HUES6 (cell line): ENCODE results near the gene TBRG4.

Experiments
- H3K27ac ChIP-seq: 2 replicates; pipeline ENCODE4 v1.7.0; 2013; ENCODE audit warnings: low read depth, mild to moderate bottlenecking, low read length, inconsistent platforms
- H3K27me3 ChIP-seq: 2 replicates; pipeline ENCODE4 v1.6.1; 2013; ENCODE audit warnings: low read length; ENCODE audit not compliant: control insufficient read depth, insufficient read depth
- H3K36me3 ChIP-seq: 2 replicates; pipeline ENCODE4 v1.6.1; 2013; ENCODE audit warnings: low read length; ENCODE audit not compliant: control insufficient read depth, insufficient read depth
- H3K4me1 ChIP-seq: 2 replicates; pipeline ENCODE4 v1.6.1; 2013; ENCODE audit warnings: low read length; ENCODE audit not compliant: control insufficient read depth, insufficient read depth
- H3K4me3 ChIP-seq: 2 replicates; pipeline ENCODE4 v1.5.1; 2013; ENCODE audit warnings: low read depth, low read length
- H3K9ac ChIP-seq: one replicate; pipeline ENCODE4 v1.6.1; 2013; ENCODE audit warnings: mild to moderate bottlenecking, low read length
- H3K9me3 ChIP-seq: 2 replicates; pipeline ENCODE4 v1.6.1; 2013; ENCODE audit warnings: low read depth, low read length; ENCODE audit not compliant: control insufficient read depth, insufficient read depth

TBRG4 gene

GRCh38 chr7:45087301-45088145 lies 24.0 kb downstream of the TBRG4 start:
- peak overlapping the region; percentile 75 for H3K4me3 ChIP-seq
- H3K9ac ChIP-seq = no peak overlapping the region
- no peak overlapping the region for H3K27ac ChIP-seq

GRCh38 chr7:45086331-45087065 lies 25.0 kb downstream of the TBRG4 start:
- Histone ChIP-seq H3K4me3 (no peak overlapping the region), H3K27me3 (peaks cover 14% of the 10 kb centered on the region), H3K36me3 (no peaks in the 10 kb centered on the region), H3K4me1 (peaks cover 3% of the 10 kb centered on the region; the same call in 1 of the 2 replicates), H3K27ac (no peak overlapping the region), H3K9me3 (no peaks in the 10 kb centered on the region), H3K9ac (no peak overlapping the region)

More at GRCh38 chr7:45087301-45088145, 24.0 kb downstream of the TBRG4 start:
- Histone ChIP-seq H3K4me1 (peaks cover 9% of the 10 kb centered on the region), H3K27me3 (peaks cover 14% of the 10 kb centered on the region), H3K36me3 (no peaks in the 10 kb centered on the region), H3K9me3 (no peaks in the 10 kb centered on the region)

- Histone ChIP-seq H3K4me1 (peaks cover 3% of the 10 kb centered on the region; the same call in 1 of the 2 replicates), H3K9me3 (no peaks in the 10 kb centered on the region), H3K27ac (no peak overlapping the region), H3K9ac (no peak overlapping the region), H3K4me3 (no peak overlapping the region), H3K36me3 (no peaks in the 10 kb centered on the region), H3K27me3 (peaks cover 14% of the 10 kb centered on the region)
Observed at GRCh38 chr7:45085619-45086200, 25.8 kb downstream of the TBRG4 start.

GRCh38 chr7:45084901-45085618 lies 26.4 kb downstream of the TBRG4 start:
- H3K36me3 ChIP-seq = no peaks in the 10 kb centered on the region
- H3K4me3 ChIP-seq = no peak overlapping the region
- no peak overlapping the region for H3K9ac ChIP-seq
- no peak overlapping the region for H3K27ac ChIP-seq
- no peaks in the 10 kb centered on the region for H3K9me3 ChIP-seq
- H3K27me3 ChIP-seq = peaks cover 14% of the 10 kb centered on the region
- H3K4me1 ChIP-seq = peaks cover 3% of the 10 kb centered on the region; the same call in 1 of the 2 replicates

- Histone ChIP-seq H3K4me3 (no peak overlapping the region), H3K27me3 (peaks cover 8% of the 10 kb centered on the region), H3K36me3 (no peaks in the 10 kb centered on the region), H3K9me3 (no peaks in the 10 kb centered on the region), H3K27ac (no peak overlapping the region), H3K9ac (no peak overlapping the region), H3K4me1 (peaks cover 3% of the 10 kb centered on the region; the same call in 1 of the 2 replicates)
Observed at GRCh38 chr7:45084336-45084735, 27.2 kb downstream of the TBRG4 start.

- Histone ChIP-seq H3K4me1 (no peaks in the 10 kb centered on the region), H3K27ac (0 out of 2 replicates have a peak overlapping the region, but pooled peaks have one; percentile 47), H3K36me3 (no peaks in the 10 kb centered on the region), H3K9me3 (no peaks in the 10 kb centered on the region), H3K27me3 (peaks cover 2% of the 10 kb centered on the region), H3K9ac (no peak overlapping the region), H3K4me3 (no peak overlapping the region)
Observed at GRCh38 chr7:45082831-45083331, 28.6 kb downstream of the TBRG4 start.

- H3K27ac ChIP-seq = 0 out of 2 replicates have a peak overlapping the region, but pooled peaks have one; percentile 47
- no peak overlapping the region for H3K4me3 ChIP-seq
Observed at GRCh38 chr7:45082031-45082830, 29.3 kb downstream of the TBRG4 start.

GRCh38 chr7:45081670-45081974 lies 29.9 kb downstream of the TBRG4 start:
- no peaks in the 10 kb centered on the region for H3K9me3 ChIP-seq
- H3K27me3 ChIP-seq = no peaks in the 10 kb centered on the region
- no peak overlapping the region for H3K9ac ChIP-seq
- no peak overlapping the region for H3K27ac ChIP-seq
- H3K4me1 ChIP-seq = no peaks in the 10 kb centered on the region
- 0 out of 2 replicates have a peak, but pooled peaks cover 5% of the 10 kb centered on the region for H3K36me3 ChIP-seq
- H3K4me3 ChIP-seq = no peak overlapping the region

More at GRCh38 chr7:45082031-45082830, 29.3 kb downstream of the TBRG4 start:
- no peaks in the 10 kb centered on the region for H3K9me3 ChIP-seq
- no peaks in the 10 kb centered on the region for H3K4me1 ChIP-seq
- no peaks in the 10 kb centered on the region for H3K27me3 ChIP-seq
- H3K36me3 ChIP-seq = 0 out of 2 replicates have a peak, but pooled peaks cover under 1% of the 10 kb centered on the region
- H3K9ac ChIP-seq = no peak overlapping the region

- no peak overlapping the region for H3K4me3 ChIP-seq
- peaks cover 9% of the 10 kb centered on the region; the same call in 1 of the 2 replicates for H3K36me3 ChIP-seq
- no peaks in the 10 kb centered on the region for H3K27me3 ChIP-seq
- no peaks in the 10 kb centered on the region for H3K4me1 ChIP-seq
- no peak overlapping the region for H3K9ac ChIP-seq
- no peak overlapping the region for H3K27ac ChIP-seq
- H3K9me3 ChIP-seq = no peaks in the 10 kb centered on the region
Observed at GRCh38 chr7:45080958-45081669, 30.4 kb downstream of the TBRG4 start.
